Stimulated activated naive CD8-positive, alpha-beta T cell treated with anti-CD3 and anti-CD28 coated beads, Interleukin-15, amount 100 ng/mL, for 72 hours (primary cell): Measurements from ENCODE around the gene ATXN7L3.
A peak's percentile ranks its signal among the peaks of the same experiment; 100 is the strongest.

Source experiments
- ATAC-seq: fragments of 150-1000 bp; cut with Tn5 transposase; 2 replicates; pipeline ENCODE4 v1.10.0; 2021; ENCODE audit warnings: mild to moderate bottlenecking, moderate library complexity
- DNase-seq, 2 donors: peaks; one replicate each; pipeline ENCODE4 v3.0.0; 2021 to 2022
- H3K27ac Mint-ChIP-seq, 2 donors: one replicate each; pipeline ENCODE4 v1.8.0; 2022; ENCODE audit warnings: mild to moderate bottlenecking in 2 of 2, mixed read lengths in 2 of 2, moderate library complexity in 2 of 2
- H3K27me3 Mint-ChIP-seq: one replicate; pipeline ENCODE4 v1.8.0; 2022; ENCODE audit warnings: mixed read lengths
- H3K4me1 Mint-ChIP-seq: one replicate; pipeline ENCODE4 v1.8.0; 2022; ENCODE audit warnings: mild to moderate bottlenecking, mixed read lengths
- H3K4me3 Mint-ChIP-seq, 2 donors: one replicate each; pipeline ENCODE4 v1.8.0; 2022; ENCODE audit warnings: mild to moderate bottlenecking in 2 of 2, mixed read lengths in 2 of 2, moderate library complexity in 1 of 2
- H3K9me3 Mint-ChIP-seq, 2 donors: one replicate each; pipeline ENCODE4 v1.8.0; 2022; ENCODE audit warnings: mixed read lengths in 2 of 2

Gene ATXN7L3

DNA sequence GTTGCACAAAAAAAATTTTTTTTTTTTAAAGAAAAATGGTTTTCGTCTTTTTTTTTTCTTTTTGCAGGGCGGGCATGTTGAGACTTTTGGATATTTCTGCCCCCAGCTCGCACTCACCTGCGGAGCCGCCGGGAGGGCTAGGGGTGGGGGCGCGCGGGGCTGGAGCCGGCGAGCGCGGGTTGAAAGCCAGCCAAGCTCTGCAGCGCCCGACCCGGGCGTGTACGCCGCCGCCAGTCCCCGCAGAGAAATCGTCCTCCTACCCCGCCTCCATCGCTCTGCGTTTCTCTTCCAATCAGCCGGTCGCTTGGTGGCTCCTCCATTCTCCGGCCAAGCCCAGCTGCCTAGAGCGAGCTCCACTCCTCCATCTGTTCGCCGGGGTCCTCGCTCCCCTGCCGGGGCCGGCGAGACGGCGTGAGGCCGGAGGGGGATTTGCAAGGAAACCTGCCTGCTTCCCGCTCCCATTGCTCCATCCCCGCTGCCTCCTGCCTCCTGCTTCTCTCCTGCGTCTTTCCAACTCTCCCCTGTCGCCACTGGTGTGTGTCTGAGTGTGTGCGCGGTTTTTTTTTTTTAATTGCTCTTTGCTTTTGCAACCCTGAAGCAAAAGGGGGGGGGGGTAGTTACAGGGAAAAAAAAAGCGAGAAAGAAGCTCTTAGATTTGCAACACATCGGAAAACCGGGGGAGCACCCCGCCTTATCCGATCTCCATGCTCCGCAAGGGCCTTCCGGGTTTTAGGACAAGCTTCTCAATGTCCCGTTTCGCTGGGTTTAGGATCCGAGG lies 21.6 kb upstream of the ATXN7L3 start:
- Mint-ChIP-seq H3K4me3 (peak overlapping the region; percentile 91 to 93), H3K27ac (peak overlapping the region; percentile 81 to 90), H3K4me1 (peaks cover 23% of the 10 kb centered on the region), H3K27me3 (no peaks in the 10 kb centered on the region), H3K9me3 (no peaks in the 10 kb centered on the region)
- DNase-seq (peak; percentile 69 to 72), ATAC-seq (peak; percentile 13)

- Mint-ChIP-seq H3K27me3 (no peaks in the 10 kb centered on the region), H3K27ac (peak overlapping the region; percentile 98 to 99), H3K4me3 (peak overlapping the region; percentile 94 to 98), H3K4me1 (peaks cover 31% of the 10 kb centered on the region), H3K9me3 (no peaks in the 10 kb centered on the region)
- DNase-seq (peak; percentile 70 to 77), ATAC-seq (peak; percentile 39)
Observed at GRCh38 chr17:44220213-44221083, 20.8 kb upstream of the ATXN7L3 start.

- no peaks in the 10 kb centered on the region for H3K27me3 Mint-ChIP-seq
- peak within 1 kb of the TSS; percentile 98 to 99 for H3K27ac Mint-ChIP-seq
- DNase-seq = peak; percentile 73 to 79
- H3K9me3 Mint-ChIP-seq = no peaks in the 10 kb centered on the region
- peak; percentile 25 for ATAC-seq
- H3K4me3 Mint-ChIP-seq = peak within 1 kb of the TSS; percentile 94 to 98
- peaks cover 39% of the 10 kb centered on the region for H3K4me1 Mint-ChIP-seq
Observed at GRCh38 chr17:44219616-44220212, 20.0 kb upstream of the ATXN7L3 start, which contains the start of gene UBTF. UBTF (minus strand) TSS chr17:44219675; CDS start chr17:44218229, 1,446 bp downstream.

GRCh38 chr17:44219108-44219615 lies 19.5 kb upstream of the ATXN7L3 start:
- H3K27ac Mint-ChIP-seq = no peak overlapping the region
- peak overlapping the region; percentile 22 to 48 for H3K4me3 Mint-ChIP-seq
- DNase-seq (peak; percentile 83 to 87), ATAC-seq (peak; percentile 64)
- no peaks in the 10 kb centered on the region for H3K9me3 Mint-ChIP-seq
- no peaks in the 10 kb centered on the region for H3K27me3 Mint-ChIP-seq
- H3K4me1 Mint-ChIP-seq = peaks cover 44% of the 10 kb centered on the region

DNA sequence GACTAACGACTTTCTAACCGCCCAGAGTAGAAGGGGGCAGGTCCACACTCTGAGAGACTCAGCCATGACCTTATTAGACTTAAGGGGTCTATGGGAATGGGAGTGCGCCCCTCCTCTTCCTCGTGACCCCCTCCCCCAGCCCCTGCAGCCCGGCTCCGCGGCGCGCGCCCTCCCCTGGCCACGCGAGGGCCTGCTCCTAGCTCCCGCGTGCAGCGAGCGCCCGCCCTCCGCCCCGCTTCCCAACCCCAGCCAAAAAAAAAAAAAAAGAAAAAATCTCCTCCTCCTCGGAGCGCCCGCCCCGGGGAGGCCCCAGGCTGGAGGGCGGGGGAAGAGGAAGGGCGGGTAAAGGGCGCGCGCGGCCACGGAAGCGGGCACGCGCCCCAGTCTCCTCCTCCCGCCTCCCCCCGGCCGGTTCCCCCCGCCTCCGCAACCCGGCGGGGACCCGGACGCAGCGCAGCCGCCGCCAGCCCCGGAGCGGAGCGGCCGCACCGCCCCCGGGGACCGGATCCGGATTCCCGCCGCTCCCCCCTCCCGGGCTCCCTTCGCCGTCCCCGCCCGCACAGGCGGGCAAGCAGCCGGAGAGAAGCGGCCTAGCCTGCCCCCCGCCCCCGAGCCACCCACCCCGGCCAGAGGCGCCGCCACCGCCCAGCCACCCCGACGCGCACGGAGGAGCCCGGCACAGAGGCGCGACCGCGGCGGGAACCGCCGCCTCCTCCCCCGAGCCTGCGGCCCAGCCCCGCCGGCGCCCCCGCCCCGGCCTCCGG lies 18.8 kb upstream of the ATXN7L3 start:
- H3K27ac Mint-ChIP-seq = peak overlapping the region; percentile 88 to 97
- peak overlapping the region; percentile 91 to 96 for H3K4me3 Mint-ChIP-seq
- H3K27me3 Mint-ChIP-seq = no peaks in the 10 kb centered on the region
- H3K9me3 Mint-ChIP-seq = peaks cover 0 to 6% of the 10 kb centered on the region in 2 donors
- peaks cover 51% of the 10 kb centered on the region for H3K4me1 Mint-ChIP-seq
- peak; percentile 59 for ATAC-seq
- peak; percentile 91 to 93 for DNase-seq

DNA sequence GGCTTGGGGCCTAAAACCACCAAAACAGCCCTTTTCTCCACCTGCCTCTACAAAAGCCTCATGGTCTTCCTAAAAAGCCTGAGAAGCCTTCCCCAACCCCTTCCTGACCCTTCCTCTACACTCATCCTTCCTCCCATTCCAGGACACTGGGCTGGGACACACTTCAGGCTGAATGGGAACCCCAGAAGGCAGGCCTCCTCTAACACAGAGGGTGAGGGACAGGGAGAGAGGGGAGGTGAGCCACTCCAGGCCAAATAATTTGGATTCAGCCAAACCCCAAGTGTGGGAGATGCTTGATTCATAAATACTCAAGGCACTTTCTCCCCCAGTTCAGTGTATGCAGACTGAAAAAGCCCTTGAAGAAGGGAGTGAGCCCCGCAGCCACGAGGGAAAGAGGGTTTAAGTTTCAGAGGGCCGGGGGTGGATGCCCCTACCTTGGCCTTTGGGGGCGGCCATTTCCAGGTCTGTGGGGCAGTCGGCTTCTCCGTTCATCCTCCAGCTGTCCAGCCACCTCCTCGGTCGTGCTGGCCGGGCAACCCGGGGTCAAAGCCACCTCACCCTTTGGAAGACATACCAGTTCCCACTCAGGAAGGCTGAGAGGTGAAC lies 18.2 kb upstream of the ATXN7L3 start:
- peaks cover 56% of the 10 kb centered on the region for H3K4me1 Mint-ChIP-seq
- H3K27ac Mint-ChIP-seq = peak overlapping the region; percentile 88 to 97
- H3K27me3 Mint-ChIP-seq = no peaks in the 10 kb centered on the region
- peak overlapping the region; percentile 91 to 96 for H3K4me3 Mint-ChIP-seq
- DNase-seq = peak in 1 of 2 donors; percentile 52
- H3K9me3 Mint-ChIP-seq = peaks cover 0 to 6% of the 10 kb centered on the region in 2 donors
- ATAC-seq = no peak

- no peak for ATAC-seq
- DNase-seq = no peak
- Mint-ChIP-seq H3K27ac (peak overlapping the region; percentile 75 to 95), H3K4me1 (peaks cover 59% of the 10 kb centered on the region), H3K9me3 (peaks cover 0 to 6% of the 10 kb centered on the region in 2 donors), H3K4me3 (peak overlapping the region; percentile 91 to 96), H3K27me3 (no peaks in the 10 kb centered on the region)
Observed at GRCh38 chr17:44216694-44217093, 17.0 kb upstream of the ATXN7L3 start.

DNA sequence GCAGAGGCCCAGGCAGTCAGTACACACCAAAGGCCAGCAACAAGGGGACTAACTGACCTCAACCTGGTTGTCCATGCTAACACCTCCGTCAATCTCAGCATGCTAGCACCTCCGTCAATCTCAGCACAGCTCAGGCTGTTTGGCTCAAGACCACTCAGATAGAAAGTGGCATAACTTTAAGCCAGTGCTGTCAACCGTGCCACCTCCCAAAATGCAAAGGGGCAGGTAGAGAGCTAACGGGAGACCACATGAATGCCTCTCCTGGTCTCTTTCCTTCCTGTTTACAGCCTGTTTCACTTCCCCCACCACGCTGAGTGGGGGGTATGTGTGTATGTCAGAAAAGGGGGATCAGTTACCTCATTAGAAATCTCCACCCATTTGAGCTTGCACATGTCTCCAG lies 16.5 kb upstream of the ATXN7L3 start:
- peak in 1 of 2 donors; percentile 51 for DNase-seq
- H3K27ac Mint-ChIP-seq = peak overlapping the region; percentile 75 to 90
- H3K4me1 Mint-ChIP-seq = peaks cover 65% of the 10 kb centered on the region
- ATAC-seq = peak; percentile 14
- peaks cover 0 to 6% of the 10 kb centered on the region in 2 donors for H3K9me3 Mint-ChIP-seq
- no peaks in the 10 kb centered on the region for H3K27me3 Mint-ChIP-seq
- peak overlapping the region; percentile 91 to 96 for H3K4me3 Mint-ChIP-seq

GRCh38 chr17:44214896-44215295 lies 15.2 kb upstream of the ATXN7L3 start:
- Mint-ChIP-seq H3K27me3 (no peaks in the 10 kb centered on the region), H3K4me1 (peaks cover 77% of the 10 kb centered on the region), H3K27ac (peak overlapping the region; percentile 68 to 78), H3K4me3 (peak overlapping the region; percentile 91 to 96), H3K9me3 (peaks cover 0 to 6% of the 10 kb centered on the region in 2 donors)
- ATAC-seq (no peak), DNase-seq (no peak)

GRCh38 chr17:44214230-44214494 lies 14.5 kb upstream of the ATXN7L3 start:
- H3K4me3 Mint-ChIP-seq = peak overlapping the region; percentile 23 to 55
- peak overlapping the region in 1 of 2 donors; percentile 92 for H3K27ac Mint-ChIP-seq
- no peak for ATAC-seq
- H3K9me3 Mint-ChIP-seq = peaks cover 0 to 6% of the 10 kb centered on the region in 2 donors
- DNase-seq = no peak
- H3K27me3 Mint-ChIP-seq = no peaks in the 10 kb centered on the region
- H3K4me1 Mint-ChIP-seq = peaks cover 85% of the 10 kb centered on the region

GRCh38 chr17:44213403-44214229 lies 13.9 kb upstream of the ATXN7L3 start:
- Mint-ChIP-seq H3K4me1 (peaks cover 90% of the 10 kb centered on the region), H3K27ac (peak overlapping the region; percentile 77 to 92), H3K4me3 (peak overlapping the region; percentile 23 to 64), H3K27me3 (no peaks in the 10 kb centered on the region), H3K9me3 (peaks cover 0 to 6% of the 10 kb centered on the region in 2 donors)
- ATAC-seq (no peak), DNase-seq (no peak)

- H3K9me3 Mint-ChIP-seq = peaks cover 0 to 6% of the 10 kb centered on the region in 2 donors
- no peak for DNase-seq
- H3K27me3 Mint-ChIP-seq = no peaks in the 10 kb centered on the region
- H3K27ac Mint-ChIP-seq = peak overlapping the region in 1 of 2 donors; percentile 77
- H3K4me1 Mint-ChIP-seq = peaks cover 96% of the 10 kb centered on the region
- H3K4me3 Mint-ChIP-seq = peak overlapping the region in 1 of 2 donors; percentile 64
- no peak for ATAC-seq
Observed at GRCh38 chr17:44212507-44213402, 13.1 kb upstream of the ATXN7L3 start.
